Renal cortical epithelial cell (primary cell): Measurements from ENCODE around the gene UCKL1. TPM values are rescaled to one million over a fixed set of nuclear protein-coding genes. Genes with fewer than 3 reads are reported as not detected.
"Not testable (repeated sequence)": the region's sequence is repeated elsewhere in the genome, so short reads cannot be mapped to it uniquely, and the experiment has no call there.

Experiments used
- DNase-seq: peaks from one replicate; pipeline ENCODE4 v3.0.0-alpha.2; 2011; ENCODE audit warnings: low read depth
- total RNA-seq: library from RNA; depleted of rRNA; stranded (reverse); fragments of >200 nt; gene quantifications from 2 replicates; pipeline ENCODE4 v1.2.3, GENCODE V29; 2014

Gene UCKL1
- total RNA-seq, 1 donor from 2014 or later = 27.8 TPM

- DNase-seq = no peak
These were observed 37.1 kb downstream of the UCKL1 start for GRCh38 chr20:63919130-63919529.

DNA sequence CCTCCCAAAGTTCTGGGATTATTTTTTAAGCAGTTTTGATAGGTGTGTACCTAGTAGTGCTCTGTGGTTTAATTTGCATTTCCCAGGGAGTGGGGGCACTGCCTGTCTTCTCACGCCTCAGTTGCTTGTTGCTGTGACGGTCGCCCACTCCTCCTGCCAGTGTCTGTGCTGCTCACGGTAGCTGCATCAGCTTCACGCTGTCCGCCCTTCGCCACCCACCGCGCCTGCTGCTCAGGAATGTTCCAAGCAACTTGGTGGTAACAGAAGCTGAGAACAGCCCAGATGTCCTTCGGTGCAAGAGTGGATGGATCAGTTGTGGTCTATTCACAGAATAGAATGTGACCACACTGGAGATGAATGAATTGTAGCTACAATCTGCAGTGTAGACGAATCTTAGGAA, 38.4 kb downstream of the UCKL1 start:
- DNase-seq = no peak

DNA sequence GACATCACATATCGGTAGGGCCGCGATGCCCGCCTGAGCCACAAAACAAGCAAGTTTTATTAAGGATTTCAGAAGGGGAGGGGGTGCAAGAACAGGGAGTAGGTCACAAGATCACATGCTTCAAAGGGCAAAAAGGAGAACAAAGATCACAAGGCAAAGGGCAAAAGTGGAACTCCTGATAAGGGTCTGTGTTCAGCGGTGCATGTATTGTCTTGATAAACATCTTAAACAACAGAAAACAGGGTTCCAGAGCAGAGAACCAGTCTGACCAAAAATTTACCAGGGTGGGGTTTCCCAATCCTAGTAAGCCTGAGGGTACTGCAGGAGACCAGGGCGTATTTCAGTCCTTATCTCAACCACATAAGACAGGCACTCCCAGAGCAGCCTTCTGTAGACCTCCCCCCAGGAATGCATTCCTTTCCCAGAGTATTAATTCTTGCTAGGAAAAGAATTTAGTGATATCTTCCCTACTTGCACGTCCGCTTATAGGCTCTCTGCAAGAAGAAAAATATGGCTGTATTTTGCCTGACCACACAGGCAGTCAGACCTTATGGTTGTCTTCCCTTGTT, 39.8 kb downstream of the UCKL1 start:
- not testable (repeated sequence) for DNase-seq

- DNase-seq = no peak
These were observed 40.7 kb downstream of the UCKL1 start for GRCh38 chr20:63915471-63915870.

DNA sequence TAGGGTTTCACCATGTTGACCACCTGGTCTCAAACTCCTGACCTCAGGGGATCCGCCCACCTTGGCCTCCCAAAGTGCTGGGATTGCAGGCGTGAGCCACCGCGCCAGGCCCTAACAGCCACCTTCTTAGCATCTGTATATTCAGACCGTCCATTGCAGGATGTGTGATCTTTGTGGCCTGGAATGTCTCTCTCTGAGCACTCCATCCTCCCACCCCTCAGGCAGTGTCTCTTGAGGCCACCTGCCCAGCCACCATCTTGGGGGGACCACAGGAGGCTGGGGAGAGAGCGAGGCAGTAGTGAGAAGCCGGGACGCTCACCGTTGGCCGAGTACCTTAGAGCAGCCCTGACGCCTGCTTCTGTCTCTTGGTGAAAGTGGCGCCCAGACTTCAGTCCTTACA, 42.4 kb downstream of the UCKL1 start:
- DNase-seq = no peak

DNA sequence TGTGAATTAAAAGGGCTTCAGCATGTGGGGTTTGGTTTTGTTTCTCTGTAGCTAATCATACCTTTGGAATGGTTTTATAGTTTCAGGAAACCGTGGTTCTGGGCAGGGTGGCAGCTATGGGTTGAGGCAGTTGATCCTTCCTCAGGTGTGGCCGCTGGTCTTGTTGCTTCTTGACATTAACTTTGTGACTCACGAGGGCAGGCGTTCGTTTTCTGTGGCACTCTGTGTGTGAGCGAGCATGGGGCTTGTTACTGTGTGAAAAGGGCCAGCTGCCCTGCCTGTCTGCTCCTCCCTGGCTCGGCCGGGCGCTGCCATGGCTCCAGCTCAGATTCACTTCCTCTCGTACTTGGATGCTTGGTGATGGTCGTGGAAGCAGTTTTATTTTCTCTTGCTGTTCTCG, 45.0 kb downstream of the UCKL1 start:
- peak; percentile 68 for DNase-seq

GRCh38 chr20:63908008-63908682, 48.1 kb downstream of the UCKL1 start:
- DNase-seq = no peak

GRCh38 chr20:63903796-63904561, 52.2 kb downstream of the UCKL1 start:
- DNase-seq = no peak

- DNase-seq = no peak
These were observed 55.8 kb downstream of the UCKL1 start for GRCh38 chr20:63900413-63900812.

GRCh38 chr20:63898882-63899558, 57.2 kb downstream of the UCKL1 start:
- DNase-seq = no peak

DNA sequence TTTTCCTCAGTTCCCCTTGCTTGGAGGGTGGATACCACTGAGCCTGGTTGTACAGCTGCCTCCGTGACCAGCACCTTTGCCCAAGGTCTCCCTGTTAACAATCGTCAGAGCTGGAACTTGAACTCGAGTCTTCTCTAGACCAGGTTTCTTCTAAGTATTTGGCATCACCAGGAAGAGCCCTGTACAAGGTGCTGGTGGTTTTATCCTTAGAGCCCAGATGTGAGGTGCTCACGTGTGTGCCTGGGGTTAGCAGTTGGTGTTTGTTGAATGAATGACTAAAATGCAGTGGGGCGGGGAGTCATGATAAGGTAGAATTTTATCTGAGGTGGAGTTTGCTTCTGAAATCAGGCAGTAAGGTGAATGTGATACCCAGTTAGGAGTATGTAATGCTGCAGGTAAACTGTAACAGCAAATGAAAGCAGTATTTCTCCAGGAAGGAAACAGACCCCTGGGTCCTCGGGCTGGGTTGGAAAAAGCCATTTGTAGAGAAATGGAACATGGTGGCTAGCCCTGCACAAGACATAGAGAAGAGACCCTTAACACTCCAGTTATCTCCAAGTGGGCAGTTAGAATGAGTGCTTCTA, 58.1 kb downstream of the UCKL1 start:
- no peak for DNase-seq

GRCh38 chr20:63896264-63897105, 59.7 kb downstream of the UCKL1 start:
- peak; percentile 33 for DNase-seq

DNA sequence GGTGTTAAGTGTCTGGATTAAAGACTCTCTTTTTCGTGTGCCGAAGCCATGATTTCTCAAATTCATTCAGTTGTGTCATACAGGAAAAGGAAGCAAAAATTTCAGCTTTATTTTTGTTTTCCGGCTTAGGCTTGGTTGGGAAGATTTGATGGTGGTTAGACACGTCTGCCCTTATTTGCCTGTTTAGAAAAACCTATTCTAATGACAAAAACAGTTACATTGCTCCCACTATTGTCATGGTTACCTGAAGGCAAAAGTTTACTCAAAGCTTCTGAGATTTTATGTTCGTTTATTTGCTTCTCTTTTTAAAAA, 60.3 kb downstream of the UCKL1 start:
- peak; percentile 47 for DNase-seq

DNA sequence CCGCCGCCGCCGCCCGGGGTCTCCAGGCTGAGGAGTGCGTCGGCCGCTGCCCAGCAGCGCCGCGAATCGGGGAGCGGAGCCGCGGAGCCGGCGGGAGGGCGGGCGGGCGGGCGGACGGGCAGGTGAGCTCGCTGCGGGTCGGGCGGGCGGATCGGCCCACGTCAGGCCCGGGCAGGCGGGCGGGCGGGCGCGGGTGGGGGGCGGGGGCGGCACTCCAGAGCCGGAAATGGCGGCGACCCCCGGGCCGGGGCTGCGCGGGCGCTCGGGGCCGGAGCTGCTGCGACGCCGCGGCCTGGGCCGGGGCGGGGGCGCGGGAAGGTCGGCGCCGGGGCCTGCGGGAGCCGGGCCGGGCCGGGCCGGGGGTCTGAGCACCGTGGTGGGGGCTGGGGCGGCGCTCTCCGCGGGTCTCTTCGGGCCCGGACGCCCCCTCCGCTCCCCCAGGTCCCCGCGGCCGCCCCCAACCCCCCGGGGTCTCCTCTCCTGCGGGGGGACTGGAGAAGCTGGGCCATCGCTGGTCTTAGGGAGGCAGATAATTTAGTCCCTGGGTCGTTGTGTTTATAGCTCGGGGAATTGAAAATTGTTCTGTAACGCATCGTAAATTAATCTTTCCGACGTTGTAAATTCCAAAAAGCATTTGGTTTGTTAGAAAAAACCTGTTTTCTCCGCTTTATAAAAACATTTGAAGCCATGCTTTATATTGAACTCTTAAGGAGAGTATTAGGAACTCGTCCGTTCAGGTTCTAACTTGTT, 60.8 kb downstream of the UCKL1 start:
- no peak for DNase-seq

DNA sequence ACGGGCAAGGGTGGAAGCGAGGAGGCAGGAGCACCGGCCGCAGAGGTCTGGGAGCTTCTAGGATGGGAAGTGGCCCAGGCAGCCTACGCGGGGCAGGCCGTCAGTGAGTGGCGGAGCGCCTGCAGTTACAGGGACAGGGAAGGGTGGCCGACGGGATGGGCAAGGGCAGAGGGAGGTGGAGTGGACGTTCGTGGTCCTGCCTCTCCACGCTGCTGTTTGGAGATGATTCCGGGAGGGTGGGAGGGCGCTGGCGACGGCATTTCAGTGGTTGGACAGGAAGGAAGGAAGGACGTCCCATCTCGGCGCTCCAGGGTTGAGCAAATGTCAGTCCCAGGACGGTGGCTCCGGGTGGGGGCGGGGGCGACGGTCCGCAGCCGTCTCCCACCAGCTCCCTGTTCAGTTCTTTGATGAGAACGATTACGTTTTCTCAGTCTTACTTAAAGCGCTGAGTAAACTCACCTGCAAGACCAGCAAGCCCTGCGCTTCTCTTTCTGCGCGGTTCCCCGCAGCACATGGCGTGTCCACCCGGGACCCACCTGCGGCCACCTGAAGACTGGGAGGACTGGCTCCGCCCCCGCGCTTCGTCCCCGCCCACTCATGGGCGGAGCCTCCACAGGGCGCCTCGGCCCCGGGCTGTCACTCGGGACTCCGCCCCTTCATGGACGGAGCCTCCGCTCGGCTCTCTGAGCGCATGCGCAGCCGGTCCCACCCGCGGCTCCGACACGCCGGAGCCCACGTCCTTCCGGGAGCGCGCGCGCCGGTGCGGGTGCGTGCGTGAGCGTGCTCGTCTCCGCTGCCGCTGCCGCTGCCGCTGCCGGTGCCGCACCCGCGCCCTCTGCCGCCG, 61.6 kb downstream of the UCKL1 start, which contains the start of gene DNAJC5:
DNAJC5 (plus strand) TSS at position 769 of the 844 bp plus-strand sequence. CDS start 33,220 bp downstream, outside the sequence.
- DNase-seq = peak; percentile 72

DNA sequence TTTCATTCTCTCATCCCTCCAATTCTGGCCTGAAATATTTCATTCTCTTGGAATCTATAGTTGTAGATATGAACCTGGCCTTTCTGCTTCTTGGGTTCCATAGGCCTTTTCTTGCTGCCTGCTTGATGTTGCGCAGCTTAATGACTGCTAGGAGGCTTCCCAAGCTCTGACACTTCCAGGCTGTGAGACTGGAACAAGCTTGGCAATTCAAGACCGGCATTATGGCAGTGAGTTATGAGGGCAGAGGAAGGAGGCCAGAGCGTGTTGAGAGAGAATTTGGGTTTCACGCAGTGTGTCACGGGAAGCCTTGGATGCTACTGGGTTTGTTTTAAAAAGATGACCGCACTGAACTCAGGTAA, 62.2 kb downstream of the UCKL1 start:
- DNase-seq = no peak

- no peak for DNase-seq
These were observed 63.8 kb downstream of the UCKL1 start for GRCh38 chr20:63892402-63892801.

GRCh38 chr20:63891061-63892002, 64.9 kb downstream of the UCKL1 start:
- DNase-seq = no peak
